GM18508 (cell line): ENCODE data around the gene NECTIN4.
"Not testable (repeated sequence)": the region's sequence is repeated elsewhere in the genome, so short reads cannot be mapped to it uniquely, and the experiment has no call there.

Experiments
- ATAC-seq: cut with Tn5 transposase; IDR thresholded peaks from one replicate; pipeline ENCODE4 v1.9.1; 2021; ENCODE audit warnings: moderate number of reproducible peaks; ENCODE audit not compliant: insufficient read depth, unreplicated experiment

NECTIN4 gene

DNA sequence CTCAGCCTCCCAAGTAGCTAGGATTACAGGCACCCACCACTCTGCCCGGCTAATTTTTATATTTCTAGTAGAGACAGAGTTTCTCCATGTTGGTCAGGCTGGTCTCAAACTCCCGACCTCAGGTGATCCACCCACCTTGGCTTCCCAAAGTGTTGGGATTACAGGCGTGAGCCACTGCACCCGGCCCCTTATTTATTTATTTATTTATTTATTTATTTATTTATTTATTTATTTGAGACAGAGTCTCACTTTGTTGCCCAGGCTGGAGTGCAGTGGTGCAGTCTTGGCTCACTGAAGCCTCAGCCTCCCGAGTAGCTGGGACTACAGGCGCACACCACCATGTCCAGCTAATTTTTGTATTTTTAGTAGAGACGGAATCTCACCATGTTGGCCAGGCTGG, 23.7 kb downstream of the NECTIN4 start:
- ATAC-seq: not testable (repeated sequence)

DNA sequence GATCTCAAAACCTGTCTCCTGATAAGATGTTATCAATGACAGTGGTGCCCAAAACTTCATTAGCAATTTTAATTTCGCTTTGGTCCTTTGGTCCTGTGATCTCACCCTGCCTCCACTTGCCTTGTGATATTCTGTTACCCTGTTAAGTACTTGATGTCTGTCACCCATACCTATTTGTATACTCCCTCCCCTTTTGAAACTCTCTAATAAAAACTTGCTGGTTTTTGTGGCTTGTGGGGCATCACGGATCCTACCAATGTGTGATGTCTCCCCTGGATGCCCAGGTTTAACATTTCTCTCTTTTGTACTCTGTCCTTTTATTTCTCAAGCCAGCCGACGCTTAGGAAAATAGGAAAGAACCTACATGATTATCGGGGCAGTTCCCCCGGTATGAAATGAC, 25.4 kb downstream of the NECTIN4 start:
- not testable (repeated sequence) for ATAC-seq

DNA sequence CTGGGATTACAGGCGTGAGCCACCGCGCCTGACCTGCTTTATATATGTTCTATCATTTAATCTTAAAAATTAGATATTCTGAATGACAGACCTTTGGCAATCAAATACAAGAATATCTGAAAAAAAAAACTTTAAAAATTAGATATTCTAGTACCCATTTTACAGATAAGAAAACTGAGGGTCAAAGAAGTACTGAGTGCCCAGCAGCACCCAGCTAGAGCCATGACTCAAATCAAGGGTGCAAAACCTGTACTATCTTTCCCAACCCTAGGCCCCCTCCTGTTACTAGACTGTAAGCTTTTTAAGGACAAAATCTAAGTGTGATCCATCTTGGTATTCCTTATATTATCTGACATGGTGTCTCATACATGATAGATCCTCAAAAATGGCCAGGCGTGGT, 27.9 kb downstream of the NECTIN4 start:
- ATAC-seq: no peak

DNA sequence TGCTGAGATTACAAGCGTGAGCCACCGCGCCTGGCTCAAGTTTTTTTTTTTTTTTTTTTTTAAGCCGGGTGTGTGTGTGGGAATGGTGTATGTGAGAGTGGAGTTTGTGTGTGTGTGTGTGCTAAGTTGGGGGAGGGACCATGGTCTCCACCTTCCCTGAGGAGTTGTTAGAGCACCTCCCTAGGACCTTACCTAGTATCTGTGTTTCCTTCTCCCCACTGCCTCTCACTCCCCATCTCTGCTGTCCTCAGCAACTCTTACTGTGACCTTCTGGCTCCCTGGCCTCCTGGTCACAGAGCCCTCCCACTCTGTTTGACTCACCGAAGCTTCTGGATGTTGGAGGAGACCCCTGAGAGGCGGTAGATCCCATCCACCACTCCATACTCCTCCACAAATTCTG, 30.1 kb downstream of the NECTIN4 start:
- ATAC-seq: no peak

DNA sequence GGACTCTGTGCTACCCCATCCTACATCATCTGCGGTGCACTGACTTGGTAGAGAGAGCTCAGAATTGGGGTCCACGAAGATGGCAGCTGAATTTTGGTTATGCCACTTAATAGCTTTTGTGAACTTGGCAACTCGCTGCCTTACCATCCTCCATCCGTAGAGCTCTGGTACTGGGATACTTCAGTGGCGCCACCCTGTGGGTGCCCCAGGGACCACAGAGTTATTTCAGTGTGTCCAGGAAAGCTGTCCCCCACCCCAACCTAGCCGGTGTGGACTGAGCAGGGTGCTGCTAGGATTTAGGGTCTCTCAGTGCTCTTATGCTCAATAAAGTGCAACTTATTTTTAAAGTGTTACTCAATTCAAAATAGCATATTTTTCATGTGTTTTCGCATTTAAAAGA, 34.6 kb downstream of the NECTIN4 start:
- no peak for ATAC-seq

DNA sequence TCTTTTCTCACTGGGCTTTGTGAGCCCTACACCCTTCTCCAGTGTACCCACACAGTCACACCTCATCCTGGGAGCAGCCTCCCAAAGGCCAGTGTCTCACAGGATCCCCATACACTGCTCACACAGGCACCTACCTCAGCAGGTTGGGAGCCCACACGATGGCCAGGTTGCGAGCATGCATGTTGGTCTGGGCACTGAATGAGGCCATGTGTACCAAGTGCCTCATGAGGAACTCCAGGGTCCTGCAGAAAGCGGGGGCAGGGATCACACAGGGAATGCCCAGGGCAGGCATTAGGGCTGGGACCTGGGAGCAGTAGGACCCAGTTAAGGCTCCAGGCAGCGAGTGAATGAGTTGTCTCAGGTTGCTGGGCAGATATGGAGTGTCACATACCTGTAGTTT, 35.1 kb downstream of the NECTIN4 start:
- no peak for ATAC-seq

DNA sequence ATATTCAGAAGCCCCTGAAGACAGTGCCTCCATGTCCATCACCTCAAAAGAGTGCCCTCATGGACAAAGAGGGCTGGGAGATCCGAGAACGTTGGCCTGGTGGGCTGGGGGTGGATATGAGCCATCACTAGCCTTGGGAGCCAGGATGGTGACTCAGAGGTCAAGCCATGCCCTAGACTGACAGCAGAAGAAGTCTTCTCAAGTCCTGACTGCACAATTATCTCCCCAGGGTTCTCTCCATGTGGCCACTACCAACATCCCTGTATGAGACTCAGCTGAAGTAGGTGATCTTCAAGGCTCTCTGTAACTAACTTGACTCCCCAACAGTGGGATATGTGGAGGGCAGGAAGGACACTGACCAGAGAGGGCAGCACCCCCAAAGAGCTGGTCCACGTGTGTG, 36.5 kb downstream of the NECTIN4 start:
- ATAC-seq: no peak

DNA sequence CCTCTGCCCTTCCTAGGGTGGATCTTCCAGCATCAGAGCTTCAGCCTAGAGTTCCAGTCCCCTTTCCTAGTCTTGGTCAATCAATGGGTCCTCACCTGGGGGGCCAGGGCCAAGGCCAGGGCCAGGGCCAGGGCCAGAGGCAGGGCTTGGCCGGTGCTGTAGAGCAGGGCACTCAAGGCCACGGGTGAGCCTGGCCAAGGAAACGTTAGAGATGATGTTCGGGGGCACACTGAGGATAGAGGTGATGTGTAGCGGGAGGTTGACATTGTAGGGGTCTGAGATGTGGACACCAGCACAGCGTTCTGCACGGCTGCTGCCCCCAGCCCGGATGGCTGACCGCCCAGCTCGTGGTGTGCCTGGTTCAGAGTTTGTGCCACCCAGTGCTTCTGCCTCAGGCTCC, 38.1 kb downstream of the NECTIN4 start:
- no peak for ATAC-seq

DNA sequence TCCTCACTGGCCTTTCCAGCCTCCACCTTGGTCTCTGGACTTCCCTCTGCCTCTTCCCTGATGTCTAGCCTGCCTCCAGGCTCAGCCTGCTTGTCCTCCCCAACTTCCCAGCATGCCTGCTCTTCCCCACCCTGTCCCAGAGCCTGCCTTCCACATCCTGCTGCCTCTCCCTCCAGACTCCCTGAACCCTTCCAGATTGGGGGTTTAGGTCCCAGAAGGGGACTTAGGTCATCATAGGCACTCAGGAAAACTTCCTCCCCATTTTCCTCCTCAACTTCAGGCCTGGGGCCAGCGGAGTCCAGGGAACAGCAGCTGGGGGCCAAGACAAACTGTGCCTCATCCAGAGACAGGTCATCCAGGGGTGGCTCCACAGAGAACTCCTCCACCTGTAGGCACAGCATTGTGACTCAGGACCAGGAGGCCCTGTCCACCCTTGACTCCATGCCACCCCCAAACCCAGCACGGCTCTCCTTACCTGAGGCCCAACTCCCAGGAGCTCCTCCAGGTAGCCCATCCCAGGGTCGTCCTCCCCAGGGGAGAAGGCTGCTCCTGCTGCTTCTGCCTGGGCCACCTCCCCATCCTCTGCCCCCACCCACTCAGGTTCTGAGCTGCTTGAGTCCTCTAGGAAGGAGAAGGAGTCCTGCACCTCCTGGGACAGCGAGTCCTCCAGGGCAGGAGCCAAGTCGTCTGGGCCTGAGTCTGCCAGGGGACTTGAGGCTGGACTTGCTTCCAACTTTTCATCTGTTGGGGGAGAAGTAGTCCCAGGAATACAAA, 40.2 kb downstream of the NECTIN4 start:
- ATAC-seq: no peak

DNA sequence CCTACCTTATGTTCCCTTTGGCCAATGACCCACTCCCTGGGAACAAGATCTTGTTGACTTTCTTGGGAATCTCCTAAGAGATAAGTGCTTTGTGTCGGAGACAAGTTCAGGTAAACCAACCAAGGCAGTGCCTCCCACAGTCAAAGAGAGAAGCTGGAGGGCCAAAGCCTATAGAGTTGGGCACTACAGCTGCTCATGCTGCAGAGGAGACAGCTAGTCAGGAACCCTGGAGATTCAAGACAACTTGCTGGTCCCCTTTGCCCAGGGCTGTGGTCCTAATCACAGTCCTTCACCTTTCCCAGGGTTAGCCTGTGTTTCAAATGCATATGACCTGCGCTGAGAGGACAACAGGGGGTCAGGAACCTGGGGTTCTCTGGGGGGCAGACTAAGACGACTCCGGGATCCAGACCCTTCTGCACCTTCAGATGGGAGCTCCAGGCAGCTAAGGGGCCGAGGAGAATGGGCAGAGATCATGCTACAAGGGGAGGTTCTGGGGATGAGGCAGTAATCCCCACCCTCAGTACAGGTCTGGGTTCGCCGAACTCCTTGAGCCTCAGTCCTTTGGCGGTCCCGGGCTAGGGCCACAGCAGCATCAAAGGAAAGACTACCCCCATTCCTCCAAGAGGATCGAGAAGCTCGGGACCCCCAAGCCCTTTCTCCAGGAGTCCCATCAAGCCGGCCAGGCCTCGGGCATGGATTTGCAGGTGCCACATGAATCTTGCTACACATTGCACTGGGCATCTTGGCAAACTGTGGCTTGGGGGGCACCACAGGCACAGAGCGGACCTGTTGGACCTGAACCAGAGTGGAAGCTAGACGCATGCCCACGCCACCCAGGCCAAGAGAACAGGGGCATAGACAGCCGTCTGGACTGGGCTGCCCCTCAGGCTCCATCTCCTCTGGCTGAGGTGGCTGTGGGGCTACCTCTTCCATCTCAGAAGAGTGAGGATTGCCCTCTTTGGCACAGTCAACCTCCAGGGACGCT, 41.6 kb downstream of the NECTIN4 start:
- ATAC-seq: no peak

DNA sequence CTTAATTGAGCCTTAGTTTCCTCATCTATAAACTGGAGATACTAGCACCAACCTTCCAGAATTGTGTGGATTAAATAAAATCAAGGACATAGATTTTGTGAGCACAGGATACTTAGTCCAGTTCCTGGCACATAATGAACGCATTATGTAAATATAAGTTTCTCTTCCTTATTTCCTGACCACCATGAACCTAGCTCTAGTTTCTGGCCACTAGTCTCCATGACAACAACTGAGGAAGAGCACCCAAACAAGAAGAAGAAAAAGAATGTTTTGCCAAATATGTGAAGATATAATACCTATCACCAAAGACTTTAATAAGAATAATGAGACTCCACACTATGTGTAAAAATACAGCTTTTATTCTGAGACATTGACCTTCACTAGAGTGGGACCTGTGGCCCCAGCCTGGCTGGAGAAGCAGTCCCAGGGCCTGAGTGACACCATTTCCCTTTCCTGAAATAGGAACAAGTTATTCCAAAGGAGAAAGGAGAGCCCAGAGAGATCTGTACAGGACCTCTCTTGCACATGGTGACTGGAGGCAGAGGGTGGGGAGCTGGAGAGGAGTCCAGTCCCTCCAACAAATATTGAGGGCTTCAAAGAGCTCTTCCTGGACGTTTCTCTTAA, 42.6 kb downstream of the NECTIN4 start:
- ATAC-seq: peak; percentile 32

DNA sequence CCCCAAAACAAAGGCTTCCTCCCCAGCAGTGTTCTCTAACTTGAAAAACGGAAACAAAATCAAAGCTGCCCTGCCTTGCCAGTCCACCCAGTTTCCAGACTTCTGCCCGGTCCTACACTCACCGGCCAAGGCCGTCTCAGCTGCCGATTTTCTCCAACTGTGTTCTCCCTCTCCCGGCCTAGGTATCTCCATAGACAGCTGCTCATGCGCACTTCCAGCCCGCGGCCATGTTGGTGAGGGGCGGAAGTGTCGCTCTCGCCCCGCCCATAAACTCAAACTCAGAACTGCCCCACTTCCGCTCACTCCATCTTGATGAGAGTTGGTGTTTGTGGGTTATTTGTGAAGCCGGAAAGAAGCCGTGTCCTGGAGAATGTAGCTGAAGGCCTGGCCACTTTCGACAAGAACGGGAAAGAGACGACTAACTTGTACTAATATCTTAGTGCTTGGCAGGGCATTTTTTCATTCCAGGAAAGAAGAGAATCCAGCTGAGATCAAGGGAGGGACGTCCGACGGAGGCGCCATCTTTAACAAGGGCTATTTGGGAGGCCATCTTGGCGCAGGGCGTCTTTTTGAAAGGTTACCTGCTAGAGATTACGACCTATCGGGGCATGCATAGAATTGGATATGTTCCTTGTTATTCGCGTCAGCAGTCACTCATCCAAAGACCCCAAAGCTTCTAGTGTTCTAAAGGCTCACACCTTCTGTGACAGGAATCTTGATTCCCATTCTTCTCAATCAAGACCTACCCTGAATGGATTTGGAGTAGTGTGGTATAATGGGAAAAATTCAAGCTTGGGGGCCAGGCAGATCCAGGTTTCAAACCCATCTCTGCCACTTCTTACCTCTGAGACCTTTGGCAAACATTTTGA, 43.4 kb downstream of the NECTIN4 start, which contains the start of gene USF1:
Gene USF1 (minus strand): TSS at position 242 of the 869 bp plus-strand sequence. CDS start 2,702 bp downstream, outside the sequence.
- peak; percentile 31 for ATAC-seq

DNA sequence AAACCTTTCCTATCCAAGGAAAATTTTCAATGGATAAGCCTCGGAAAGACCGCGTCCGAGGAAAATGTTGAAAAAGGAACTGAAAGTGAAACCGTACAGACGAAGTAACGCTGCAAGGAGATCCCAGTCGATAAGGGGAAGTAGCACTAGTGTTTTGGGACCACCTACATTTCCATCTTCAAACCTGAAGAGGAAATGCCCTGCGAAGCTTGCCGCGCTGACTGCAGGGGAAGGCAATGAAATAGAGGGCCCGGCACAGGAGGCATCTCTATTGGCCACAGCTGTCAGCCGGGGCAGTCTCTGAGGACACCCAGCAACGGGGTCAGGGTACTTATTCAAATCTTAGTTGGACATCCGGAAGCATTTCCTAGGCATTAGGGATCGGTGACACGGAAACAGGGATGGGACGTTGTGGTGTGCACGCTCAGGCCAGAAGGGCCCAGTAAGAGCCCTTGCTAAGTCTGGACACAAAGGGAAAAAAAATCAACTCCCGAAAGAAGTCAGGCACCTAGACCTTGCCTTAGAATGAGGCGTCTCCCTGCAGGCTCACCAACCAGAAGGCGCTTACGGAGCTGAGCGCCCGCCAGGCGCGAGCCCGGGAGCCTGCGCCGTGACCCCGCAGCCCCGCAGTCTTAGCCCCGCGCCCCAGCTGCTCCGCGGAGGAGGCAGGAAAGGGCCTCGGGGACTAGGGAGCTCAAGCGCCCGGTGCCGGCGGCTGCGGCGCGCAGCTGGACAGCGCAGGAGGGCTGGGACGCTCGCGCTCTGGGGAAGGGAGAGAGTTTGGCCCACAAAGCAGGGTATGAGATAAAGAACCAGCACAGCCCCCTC, 44.2 kb downstream of the NECTIN4 start:
- no peak for ATAC-seq

DNA sequence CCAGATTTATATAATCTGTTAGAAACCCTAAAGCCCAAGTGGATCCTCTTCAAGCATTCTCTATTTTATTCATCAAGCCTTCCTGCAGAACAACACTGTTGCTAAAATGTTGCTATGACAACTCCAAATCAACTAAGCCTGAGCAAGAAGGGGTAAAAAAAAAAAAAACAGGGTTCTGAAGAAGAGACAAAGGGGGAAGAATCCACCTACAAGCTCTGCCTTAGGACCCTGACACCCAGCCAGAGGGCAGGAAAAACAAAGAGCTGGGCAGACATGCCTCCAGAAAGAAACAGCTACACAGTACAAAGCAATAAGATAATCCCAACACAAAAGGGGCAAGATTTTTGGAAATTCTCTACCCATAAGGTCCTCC, 44.8 kb downstream of the NECTIN4 start:
- no peak for ATAC-seq

DNA sequence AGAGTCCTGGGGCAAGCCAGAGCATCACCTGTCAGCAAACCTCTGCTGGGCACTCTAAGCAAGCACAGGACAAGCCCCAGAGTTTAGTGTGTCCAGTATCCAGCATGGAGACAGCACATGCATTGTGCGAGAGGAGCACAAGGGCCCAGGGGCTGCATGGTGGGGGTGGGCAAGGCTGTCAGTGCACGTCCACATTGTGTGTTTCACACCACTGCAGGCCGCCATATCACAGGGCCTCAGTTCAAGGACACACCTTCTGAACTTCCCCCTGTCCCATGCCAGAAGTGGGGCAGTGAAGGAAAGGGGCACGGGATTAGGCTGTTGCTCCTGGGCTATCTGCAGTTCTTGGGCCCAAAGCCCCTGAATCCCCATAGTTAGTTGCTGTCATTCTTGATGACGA, 49.8 kb downstream of the NECTIN4 start:
- no peak for ATAC-seq

DNA sequence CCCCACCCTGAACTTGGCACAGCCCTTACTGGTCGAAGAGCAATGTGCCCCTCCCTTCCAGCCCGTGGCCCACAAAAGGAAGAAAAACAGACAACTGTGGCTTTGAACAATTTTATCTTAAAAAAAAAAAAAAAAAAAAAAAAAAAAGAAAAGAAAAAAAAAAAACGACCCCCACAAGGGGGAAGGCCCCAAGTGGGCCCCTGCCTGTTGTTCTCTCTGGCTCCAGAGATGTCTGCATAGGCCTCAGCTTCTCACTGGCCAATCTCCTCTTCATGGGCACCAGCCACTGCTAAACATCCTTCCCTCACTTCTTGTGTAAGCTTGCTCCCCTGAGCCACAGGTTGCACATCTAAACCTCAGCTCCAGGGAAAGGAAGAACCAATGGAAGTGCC, 50.2 kb downstream of the NECTIN4 start:
- ATAC-seq: no peak

DNA sequence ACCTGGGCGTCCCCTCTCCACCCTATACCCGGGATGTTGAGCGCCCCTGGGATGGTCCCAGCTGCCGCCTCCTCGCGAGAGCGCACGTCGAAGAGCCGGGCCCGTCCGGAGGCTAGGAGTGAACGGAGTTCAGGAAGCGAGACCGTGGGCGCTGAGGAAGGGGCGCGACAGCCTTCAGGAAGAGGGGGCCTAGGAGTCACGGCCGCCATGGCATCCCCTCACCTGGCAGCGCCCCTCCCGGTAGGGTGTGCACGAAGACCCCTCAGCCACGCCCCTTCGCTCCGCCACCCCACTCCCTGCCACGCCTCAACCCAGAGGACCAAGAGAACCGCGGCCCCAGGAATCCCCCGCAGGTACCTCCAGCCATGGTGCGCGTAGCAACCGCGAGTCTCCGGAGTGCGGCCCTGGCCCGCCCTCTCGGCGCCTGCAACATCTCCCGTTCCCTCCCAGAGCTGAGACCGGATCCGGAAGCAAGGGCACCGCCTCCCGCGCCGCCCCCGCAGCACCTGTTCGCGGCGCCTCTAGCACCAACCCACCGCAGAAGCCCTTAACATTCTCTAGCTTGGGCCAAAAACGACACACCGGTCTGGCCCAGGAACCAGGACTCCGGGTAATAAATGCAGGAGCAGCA, 50.7 kb downstream of the NECTIN4 start, which contains the start of gene TSTD1:
Gene TSTD1 (minus strand): TSS at position 442 of the 631 bp plus-strand sequence. CDS start 75 bp downstream, at position 367.
- peak; percentile 57 for ATAC-seq
